ENCODE data around the gene WNT3. TPM values are rescaled to one million over a fixed set of nuclear protein-coding genes. Genes with fewer than 3 reads are reported as not detected.

Gene WNT3
- total and polyA plus RNA-seq, 7 experiments from 2014 or later = 0.07 to 0.24 TPM; not detected in 5

- H3K4me1 ChIP-seq (ENCODE audit: control insufficient read depth in 2 of 2, insufficient read depth in 2 of 2, low read length in 2 of 2) = no peaks in the 10 kb centered on the region
- H3K27ac Mint-ChIP-seq = no peak overlapping the region
- no peaks in the 10 kb centered on the region for H3K9me3 Mint-ChIP-seq
- peaks cover 9 to 51% (median 29%) of the 10 kb centered on the region in 5 donors for H3K36me3 Mint-ChIP-seq
- no peaks in the 10 kb centered on the region for H3K27me3 ChIP-seq (ENCODE audit: control insufficient read depth in 2 of 2, insufficient read depth in 2 of 2, low read length in 2 of 2)
- H3K27ac ChIP-seq (ENCODE audit: low read depth, low read length) = no peak overlapping the region
- H3K4me3 ChIP-seq (ENCODE audit: low read length) = no peak overlapping the region
- H3K4me3 Mint-ChIP-seq = no peak overlapping the region
- CTCF ChIA-PET = no interaction called here
- ATAC-seq (no peak), DNase-seq (no peak)
- intact Hi-C loops (cut with micrococcal nuclease) = no loop called here
- no peaks in the 10 kb centered on the region for H3K9me3 ChIP-seq (ENCODE audit: control insufficient read depth in 2 of 3, low read length in 3 of 3)
- POLR2A ChIA-PET = no interaction called here
- H3K4me1 Mint-ChIP-seq = no peaks in the 10 kb centered on the region
- peaks cover 4 to 59% (median 6%) of the 10 kb centered on the region in 3 experiments for H3K36me3 ChIP-seq (ENCODE audit: control insufficient read depth in 2 of 3, insufficient read depth in 3 of 3, low read length in 3 of 3)
- no peaks in the 10 kb centered on the region for H3K27me3 Mint-ChIP-seq
These were observed 62.3 kb downstream of the WNT3 start for GRCh38 chr17:46756081-46756735.

GRCh38 chr17:46753776-46754175, 64.7 kb downstream of the WNT3 start:
- no peak overlapping the region for H3K4me3 Mint-ChIP-seq
- DNase-seq (no peak), ATAC-seq (no peak)
- no peaks in the 10 kb centered on the region for H3K27me3 Mint-ChIP-seq
- H3K9me3 Mint-ChIP-seq = no peaks in the 10 kb centered on the region
- H3K4me1 Mint-ChIP-seq = no peaks in the 10 kb centered on the region
- Histone ChIP-seq H3K4me1 (ENCODE audit: control insufficient read depth in 2 of 2, insufficient read depth in 2 of 2, low read length in 2 of 2) (no peaks in the 10 kb centered on the region), H3K27me3 (ENCODE audit: control insufficient read depth in 2 of 2, insufficient read depth in 2 of 2, low read length in 2 of 2) (no peaks in the 10 kb centered on the region), H3K9me3 (ENCODE audit: control insufficient read depth in 2 of 3, low read length in 3 of 3) (no peaks in the 10 kb centered on the region), H3K36me3 (ENCODE audit: control insufficient read depth in 2 of 3, insufficient read depth in 3 of 3, low read length in 3 of 3) (peaks cover 4 to 72% (median 7%) of the 10 kb centered on the region in 3 experiments), H3K4me3 (ENCODE audit: low read length) (no peak overlapping the region), H3K27ac (ENCODE audit: low read depth, low read length) (no peak overlapping the region)
- CTCF ChIA-PET = interaction anchor here (0.7 kb wide), 1 partner anchor 608 kb away, joined by 4 read pairs; no protein-coding TSS in a partner anchor
- POLR2A ChIA-PET = interaction anchor here (0.6 kb wide), 1 partner anchor 38 kb away, joined by 3 read pairs; no protein-coding TSS in a partner anchor
- intact Hi-C loops (cut with micrococcal nuclease) = no loop called here
- H3K27ac Mint-ChIP-seq = no peak overlapping the region
- peaks cover 9 to 60% (median 29%) of the 10 kb centered on the region in 5 donors for H3K36me3 Mint-ChIP-seq

GRCh38 chr17:46751425-46751824, 67.1 kb downstream of the WNT3 start:
- H3K36me3 Mint-ChIP-seq = peaks cover 0 to 53% (median 19%) of the 10 kb centered on the region in 5 donors

GRCh38 chr17:46745376-46745775, 73.1 kb downstream of the WNT3 start:
- no peaks in the 10 kb centered on the region for H3K27me3 Mint-ChIP-seq
- ChIA-PET CTCF (no interaction called here), POLR2A (no interaction called here)
- Histone ChIP-seq H3K27ac (ENCODE audit: low read depth, low read length) (no peak overlapping the region), H3K27me3 (ENCODE audit: control insufficient read depth in 2 of 2, insufficient read depth in 2 of 2, low read length in 2 of 2) (no peaks in the 10 kb centered on the region), H3K4me1 (ENCODE audit: control insufficient read depth in 2 of 2, insufficient read depth in 2 of 2, low read length in 2 of 2) (no peaks in the 10 kb centered on the region), H3K4me3 (ENCODE audit: low read length) (no peak overlapping the region), H3K36me3 (ENCODE audit: control insufficient read depth in 2 of 3, insufficient read depth in 3 of 3, low read length in 3 of 3) (peaks cover 0 to 24% (median 0%) of the 10 kb centered on the region in 3 experiments), H3K9me3 (ENCODE audit: control insufficient read depth in 2 of 3, low read length in 3 of 3) (no peaks in the 10 kb centered on the region)
- peak overlapping the region in 1 of 9 donors; percentile 6 for H3K27ac Mint-ChIP-seq
- no peaks in the 10 kb centered on the region for H3K9me3 Mint-ChIP-seq
- ATAC-seq (no peak), DNase-seq (no peak)
- H3K4me3 Mint-ChIP-seq = no peak overlapping the region
- intact Hi-C loops (cut with micrococcal nuclease) = no loop called here
- peaks cover 0 to 29% (median 6%) of the 10 kb centered on the region in 5 donors for H3K36me3 Mint-ChIP-seq
- H3K4me1 Mint-ChIP-seq = peaks cover 0 to 6% (median 0%) of the 10 kb centered on the region in 7 donors

More at GRCh38 chr17:46751425-46751824, 67.1 kb downstream of the WNT3 start:
- Histone ChIP-seq H3K36me3 (ENCODE audit: control insufficient read depth in 2 of 3, insufficient read depth in 3 of 3, low read length in 3 of 3) (peaks cover 4 to 67% (median 7%) of the 10 kb centered on the region in 3 experiments), H3K27ac (ENCODE audit: low read depth, low read length) (no peak overlapping the region), H3K4me1 (ENCODE audit: control insufficient read depth in 2 of 2, insufficient read depth in 2 of 2, low read length in 2 of 2) (no peaks in the 10 kb centered on the region), H3K9me3 (ENCODE audit: control insufficient read depth in 2 of 3, low read length in 3 of 3) (no peaks in the 10 kb centered on the region), H3K27me3 (ENCODE audit: control insufficient read depth in 2 of 2, insufficient read depth in 2 of 2, low read length in 2 of 2) (no peaks in the 10 kb centered on the region), H3K4me3 (ENCODE audit: low read length) (no peak overlapping the region)
- Mint-ChIP-seq H3K4me1 (no peaks in the 10 kb centered on the region), H3K27me3 (no peaks in the 10 kb centered on the region), H3K9me3 (no peaks in the 10 kb centered on the region), H3K4me3 (no peak overlapping the region), H3K27ac (no peak overlapping the region)
- ATAC-seq (no peak), DNase-seq (no peak)
- ChIA-PET CTCF (no interaction called here), POLR2A (no interaction called here)
- intact Hi-C loops (cut with micrococcal nuclease) = no loop called here

GRCh38 chr17:46744441-46744840, 74.1 kb downstream of the WNT3 start:
- Histone ChIP-seq H3K4me3 (ENCODE audit: low read length) (no peak overlapping the region), H3K27me3 (ENCODE audit: control insufficient read depth in 2 of 2, insufficient read depth in 2 of 2, low read length in 2 of 2) (no peaks in the 10 kb centered on the region), H3K36me3 (ENCODE audit: control insufficient read depth in 2 of 3, insufficient read depth in 3 of 3, low read length in 3 of 3) (peaks cover 0 to 17% (median 0%) of the 10 kb centered on the region in 3 experiments), H3K4me1 (ENCODE audit: control insufficient read depth in 2 of 2, insufficient read depth in 2 of 2, low read length in 2 of 2) (no peaks in the 10 kb centered on the region), H3K27ac (ENCODE audit: low read depth, low read length) (no peak overlapping the region), H3K9me3 (ENCODE audit: control insufficient read depth in 2 of 3, low read length in 3 of 3) (no peaks in the 10 kb centered on the region)
- ATAC-seq = no peak
- Mint-ChIP-seq H3K4me1 (peaks cover 0 to 6% (median 0%) of the 10 kb centered on the region in 7 donors), H3K27ac (peak overlapping the region in 1 of 9 donors; percentile 19), H3K4me3 (no peak overlapping the region), H3K36me3 (peaks cover 0 to 26% (median 4%) of the 10 kb centered on the region in 5 donors), H3K9me3 (no peaks in the 10 kb centered on the region), H3K27me3 (no peaks in the 10 kb centered on the region)
- ChIA-PET POLR2A (no interaction called here), CTCF (no interaction called here)
- DNase-seq = no peak
- intact Hi-C loops (cut with micrococcal nuclease) = no loop called here

GRCh38 chr17:46742565-46743270, 75.8 kb downstream of the WNT3 start:
- Mint-ChIP-seq H3K9me3 (no peaks in the 10 kb centered on the region), H3K27ac (peak overlapping the region in 1 of 9 donors; percentile 29), H3K4me3 (no peak overlapping the region), H3K36me3 (peaks cover 0 to 19% (median 4%) of the 10 kb centered on the region in 5 donors), H3K27me3 (no peaks in the 10 kb centered on the region), H3K4me1 (peaks cover 0 to 6% (median 0%) of the 10 kb centered on the region in 7 donors)
- Histone ChIP-seq H3K4me1 (ENCODE audit: control insufficient read depth in 2 of 2, insufficient read depth in 2 of 2, low read length in 2 of 2) (no peaks in the 10 kb centered on the region), H3K27ac (ENCODE audit: low read depth, low read length) (no peak overlapping the region), H3K36me3 (ENCODE audit: control insufficient read depth in 2 of 3, insufficient read depth in 3 of 3, low read length in 3 of 3) (peaks cover 0 to 16% (median 0%) of the 10 kb centered on the region in 3 experiments), H3K4me3 (ENCODE audit: low read length) (no peak overlapping the region), H3K9me3 (ENCODE audit: control insufficient read depth in 2 of 3, low read length in 3 of 3) (no peaks in the 10 kb centered on the region), H3K27me3 (ENCODE audit: control insufficient read depth in 2 of 2, insufficient read depth in 2 of 2, low read length in 2 of 2) (no peaks in the 10 kb centered on the region)
- CTCF ChIA-PET = interaction anchor here (0.6 kb wide), 1 partner anchor 96 kb away, joined by 4 read pairs; no protein-coding TSS in a partner anchor
- intact Hi-C loops (cut with micrococcal nuclease) = no loop called here
- POLR2A ChIA-PET = no interaction called here
- ATAC-seq (no peak), DNase-seq (no peak)

All from naive thymus-derived CD4-positive, alpha-beta T cell (primary cell).